A549 (cell line): ENCODE data around the gene SMTN.

Experiments used
- CEBPB ChIP-seq, 2 experiments: fragments of >200 bp in 1 of 2; sonication (Bioruptor Twin) in 1 of 2; formaldehyde crosslinking in 1 of 2; IDR thresholded peaks; 2 replicates each; pipeline ENCODE4 v1.6.1; 2012 to 2016
- CHD2 ChIP-seq: fragments of 150-350 bp; IDR thresholded peaks from 2 replicates; pipeline ENCODE4 v1.6.1; 2014; ENCODE audit warnings: low read length; ENCODE audit not compliant: partially characterized antibody
- FOSL2 ChIP-seq, 2 experiments: fragments of 450-650 bp in 1 of 2; fragments of >200 bp in 1 of 2; sonication (Bioruptor Twin) in 1 of 2; formaldehyde crosslinking; IDR thresholded peaks; 2 replicates each; pipeline versions ENCODE4 v1.5.0 to v1.6.1; 2016 to 2020; ENCODE audit warnings: mild to moderate bottlenecking in 1 of 2, moderate library complexity in 1 of 2
- JUN ChIP-seq, 2 experiments: fragments of >200 bp; sonication (Bioruptor Twin); formaldehyde crosslinking; IDR thresholded peaks; 2 replicates in 1 of 2; 3 replicates in 1 of 2; pipeline ENCODE4 v1.6.1; 2016 to 2017
- MYC ChIP-seq: IDR thresholded peaks from 2 replicates; pipeline ENCODE4 v1.6.1; 2012; ENCODE audit warnings: mild to moderate bottlenecking, inconsistent platforms, low read length, improper control_type of control experiment, borderline replicate concordance
- POLR2A ChIP-seq: IDR thresholded peaks from 2 replicates; pipeline ENCODE4 v1.6.1; 2012; ENCODE audit warnings: mild to moderate bottlenecking, low read length
- RAD21 ChIP-seq, 2 experiments: fragments of >200 bp in 1 of 2; sonication (Bioruptor Twin) in 1 of 2; formaldehyde crosslinking in 1 of 2; IDR thresholded peaks in 1 of 2; conservative IDR thresholded peaks in 1 of 2; 2 replicates in 1 of 2; 3 replicates in 1 of 2; pipeline ENCODE4 v1.6.1; 2012 to 2018; ENCODE audit warnings: inconsistent platforms in 1 of 2
- RCOR1 ChIP-seq: fragments of 150-350 bp; IDR thresholded peaks from 2 replicates; pipeline ENCODE4 v1.6.1; 2014; ENCODE audit warnings: antibody characterized with exemption, low read length, low read depth
- TF ChIP-seq, protein P1 (sequence below): fragments of >200 bp; sonication (Bioruptor Twin); formaldehyde crosslinking; IDR thresholded peaks from 3 replicates; pipeline ENCODE4 v1.5.1; 2016
- TF ChIP-seq, protein P2 (sequence below): fragments of 450-650 bp; IDR thresholded peaks from 2 replicates; pipeline ENCODE4 v1.6.1; 2014; ENCODE audit warnings: antibody characterized with exemption

DNA sequence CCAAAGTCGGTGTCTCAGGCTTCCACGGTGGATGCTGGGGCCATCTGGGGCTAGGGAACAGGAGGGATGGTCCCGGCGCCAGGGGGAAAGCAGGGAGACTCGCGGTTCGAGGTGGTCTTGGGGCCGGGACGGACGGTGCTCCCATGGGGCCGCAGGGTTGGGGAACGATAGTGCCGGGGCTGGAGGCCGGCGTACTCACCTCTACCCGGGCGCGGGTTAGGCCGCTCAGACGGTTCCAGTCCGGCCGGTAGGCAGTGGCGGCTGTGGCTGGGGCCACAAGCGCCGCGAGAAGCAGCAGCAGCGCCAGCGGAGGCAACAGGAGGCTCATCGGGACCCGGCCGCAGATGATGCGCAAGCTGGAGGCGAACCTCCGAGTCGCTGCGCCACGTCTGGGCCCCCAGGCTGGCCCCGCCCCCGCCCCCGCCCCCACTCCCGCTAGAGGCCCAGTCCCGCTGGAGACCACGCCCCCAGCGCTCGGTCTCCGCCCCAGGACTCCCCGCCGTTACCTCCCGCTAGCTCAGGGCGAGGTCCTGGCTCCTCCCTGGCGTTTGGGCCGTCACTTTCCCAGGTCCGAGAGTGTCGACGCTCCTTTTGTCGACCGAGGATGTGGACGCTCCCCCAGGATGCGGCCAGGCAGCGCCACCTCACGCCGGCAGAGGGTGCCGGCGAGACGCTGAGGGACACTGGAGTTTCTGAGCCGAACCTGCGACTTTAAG, 26.2 kb downstream of the SMTN start, which contains the start of gene SELENOM:
- TF ChIP-seq, protein P1, sequence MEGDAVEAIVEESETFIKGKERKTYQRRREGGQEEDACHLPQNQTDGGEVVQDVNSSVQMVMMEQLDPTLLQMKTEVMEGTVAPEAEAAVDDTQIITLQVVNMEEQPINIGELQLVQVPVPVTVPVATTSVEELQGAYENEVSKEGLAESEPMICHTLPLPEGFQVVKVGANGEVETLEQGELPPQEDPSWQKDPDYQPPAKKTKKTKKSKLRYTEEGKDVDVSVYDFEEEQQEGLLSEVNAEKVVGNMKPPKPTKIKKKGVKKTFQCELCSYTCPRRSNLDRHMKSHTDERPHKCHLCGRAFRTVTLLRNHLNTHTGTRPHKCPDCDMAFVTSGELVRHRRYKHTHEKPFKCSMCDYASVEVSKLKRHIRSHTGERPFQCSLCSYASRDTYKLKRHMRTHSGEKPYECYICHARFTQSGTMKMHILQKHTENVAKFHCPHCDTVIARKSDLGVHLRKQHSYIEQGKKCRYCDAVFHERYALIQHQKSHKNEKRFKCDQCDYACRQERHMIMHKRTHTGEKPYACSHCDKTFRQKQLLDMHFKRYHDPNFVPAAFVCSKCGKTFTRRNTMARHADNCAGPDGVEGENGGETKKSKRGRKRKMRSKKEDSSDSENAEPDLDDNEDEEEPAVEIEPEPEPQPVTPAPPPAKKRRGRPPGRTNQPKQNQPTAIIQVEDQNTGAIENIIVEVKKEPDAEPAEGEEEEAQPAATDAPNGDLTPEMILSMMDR = peak; percentile 77
- TF ChIP-seq CHD2 (no peak), POLR2A (peak; percentile 55), CEBPB (IDR thresholded peaks at IDR 0.05) (no peak), RCOR1 (no peak), FOSL2 (IDR thresholded peaks at IDR 0.05) (no peak), FOSL2 (CRISPR knock-in tag; IDR thresholded peaks at IDR 0.05) (no peak), RAD21 (conservative IDR thresholded peaks at IDR 0.05 in 1 of 2, IDR thresholded peaks at IDR 0.05 in 1 of 2) (peak; percentile 74 to 84), JUN (IDR thresholded peaks at IDR 0.05) (0 out of 5 replicates have a peak, but pooled peaks of 1 of the 2 experiments have one; percentile 34), MYC (no peak)
- TF ChIP-seq, protein P2, sequence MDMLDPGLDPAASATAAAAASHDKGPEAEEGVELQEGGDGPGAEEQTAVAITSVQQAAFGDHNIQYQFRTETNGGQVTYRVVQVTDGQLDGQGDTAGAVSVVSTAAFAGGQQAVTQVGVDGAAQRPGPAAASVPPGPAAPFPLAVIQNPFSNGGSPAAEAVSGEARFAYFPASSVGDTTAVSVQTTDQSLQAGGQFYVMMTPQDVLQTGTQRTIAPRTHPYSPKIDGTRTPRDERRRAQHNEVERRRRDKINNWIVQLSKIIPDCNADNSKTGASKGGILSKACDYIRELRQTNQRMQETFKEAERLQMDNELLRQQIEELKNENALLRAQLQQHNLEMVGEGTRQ = no peak
